Esophagus muscularis mucosa (tissue), 4 donors: ENCODE results near the gene FAM124A. TPM values are rescaled to one million over a fixed set of nuclear protein-coding genes. Genes with fewer than 3 reads are reported as not detected.
"Not testable (repeated sequence)": the region's sequence is repeated elsewhere in the genome, so short reads cannot be mapped to it uniquely, and the experiment has no call there.

Experiments used
- DNase-seq: peaks from one replicate; pipeline ENCODE4 v3.0.0-alpha.2; 2017; ENCODE audit errors: extremely low spot score
- H3K27ac ChIP-seq, 4 donors: fragments of 200-600 bp; sonication (generic); replicated peaks in 1 of 4; 1 replicate in 3 of 4; 2 replicates in 1 of 4; pipeline ENCODE4 v1.5.1; 2016 to 2019; ENCODE audit warnings: mild to moderate bottlenecking in 1 of 4
- H3K27me3 ChIP-seq, 4 donors: fragments of 200-600 bp; sonication (generic); one replicate each; pipeline versions ENCODE4 v1.5.1 to v1.6.0; 2016 to 2019
- H3K36me3 ChIP-seq, 4 donors: fragments of 200-600 bp; sonication (generic); one replicate each; pipeline ENCODE4 v1.5.1; 2016 to 2019
- H3K4me1 ChIP-seq, 4 donors: fragments of 200-600 bp; sonication (generic); one replicate each; pipeline ENCODE4 v1.5.1; 2016 to 2019
- H3K4me3 ChIP-seq, 4 donors: fragments of 200-600 bp; sonication (generic); 1 replicate in 2 of 4; 2 replicates in 2 of 4; pipeline ENCODE4 v1.5.1; 2016 to 2019; ENCODE audit warnings: mild to moderate bottlenecking in 4 of 4, moderate library complexity in 1 of 4
- H3K9me3 ChIP-seq, 4 donors: fragments of 200-600 bp; sonication (generic); 1 replicate in 3 of 4; 2 replicates in 1 of 4; pipeline ENCODE4 v1.5.1; 2016 to 2019
- CTCF ChIP-seq, 3 experiments: fragments of 200-600 bp in 2 of 3; fragments of 450-650 bp in 1 of 3; sonication (generic) in 2 of 3; IDR thresholded peaks; one replicate each; pipeline ENCODE4 v1.5.1; 2017 to 2019; ENCODE audit warnings: antibody characterized with exemption in 3 of 3, mild to moderate bottlenecking in 2 of 3, moderate library complexity in 1 of 3
- EP300 ChIP-seq: sonication (generic); formaldehyde crosslinking; IDR thresholded peaks from one replicate; pipeline ENCODE4 v1.6.1; 2017; ENCODE audit warnings: antibody characterized with exemption
- POLR2A ChIP-seq: fragments of 450-650 bp; IDR thresholded peaks from one replicate; pipeline ENCODE4 v1.6.1; 2017; ENCODE audit warnings: antibody characterized with exemption, moderate library complexity, mild to moderate bottlenecking, low read depth
- POLR2AphosphoS5 ChIP-seq, 2 donors: sonication (generic); formaldehyde crosslinking; IDR thresholded peaks; one replicate each; pipeline ENCODE4 v1.6.1; 2017; ENCODE audit warnings: antibody characterized with exemption in 2 of 2
- WGBS: methylation state at CpG from one replicate; pipeline ENCODE4 v1.1.5; 2018; 5-methylcytosine and 5-hydroxymethylcytosine counted together
- intact Hi-C: fragments of 100-400 bp; cut with DNase I; formaldehyde crosslinking; loops from one replicate; pipeline ENCODE4 v1.15.1; 2023
- total RNA-seq, 4 donors: library from RNA; depleted of rRNA; stranded (reverse); fragments of >200 nt; gene quantifications; one replicate each; pipeline versions ENCODE4 v1.1.0 to v1.2.1, GENCODE V29; 2016

The FAM124A gene
- total RNA-seq, 4 donors from 2014 or later = 17.0 to 30.3 (median 21.0) TPM

GRCh38 chr13:51278426-51279130 lies 56.4 kb downstream of the FAM124A start:
- intact Hi-C loops = no loop called here
- Histone ChIP-seq H3K4me1 (peaks cover 20 to 45% (median 38%) of the 10 kb centered on the region in 4 donors), H3K4me3 (no peak overlapping the region), H3K9me3 (no peaks in the 10 kb centered on the region), H3K27ac (peak overlapping the region in 2 of 4 donors; percentile 51 to 55), H3K36me3 (peaks cover 7 to 28% (median 9%) of the 10 kb centered on the region in 4 donors), H3K27me3 (no peaks in the 10 kb centered on the region)
- 65% methylated on average over 9 of the region's 9 CpGs for WGBS
- DNase-seq = no peak
- no peak for TF ChIP-seq POLR2A
- TF ChIP-seq CTCF (IDR thresholded peaks at IDR 0.05) = no peak
- TF ChIP-seq POLR2AphosphoS5 (IDR thresholded peaks at IDR 0.05) = no peak
- TF ChIP-seq EP300 = no peak

- TF ChIP-seq EP300 (no peak), CTCF (IDR thresholded peaks at IDR 0.05) (no peak), POLR2AphosphoS5 (IDR thresholded peaks at IDR 0.05) (no peak), POLR2A (no peak)
- Histone ChIP-seq H3K36me3 (peaks cover 7 to 28% (median 9%) of the 10 kb centered on the region in 4 donors), H3K4me1 (peaks cover 20 to 40% (median 36%) of the 10 kb centered on the region in 4 donors), H3K27me3 (no peaks in the 10 kb centered on the region), H3K27ac (no peak overlapping the region), H3K4me3 (no peak overlapping the region), H3K9me3 (no peaks in the 10 kb centered on the region)
- intact Hi-C loops = no loop called here
- DNase-seq = no peak
- WGBS = 77% methylated on average over 3 of the region's 13 CpGs
Observed at GRCh38 chr13:51280379-51280940, 58.3 kb downstream of the FAM124A start.

GRCh38 chr13:51282322-51282721 lies 60.1 kb downstream of the FAM124A start:
- TF ChIP-seq CTCF (IDR thresholded peaks at IDR 0.05) (no peak), POLR2A (no peak), EP300 (no peak), POLR2AphosphoS5 (IDR thresholded peaks at IDR 0.05) (no peak)
- no peak overlapping the region for H3K4me3 ChIP-seq
- peak overlapping the region in 1 of 4 donors; percentile 20 for H3K27ac ChIP-seq
- peaks cover 6 to 31% (median 27%) of the 10 kb centered on the region in 4 donors for H3K4me1 ChIP-seq
- DNase-seq = no peak
- 72% methylated on average over 5 of the region's 6 CpGs for WGBS
- no peaks in the 10 kb centered on the region for H3K9me3 ChIP-seq
- no peaks in the 10 kb centered on the region for H3K27me3 ChIP-seq
- intact Hi-C loops = no loop called here
- H3K36me3 ChIP-seq = peaks cover 7 to 28% (median 9%) of the 10 kb centered on the region in 4 donors

- intact Hi-C loops, DNase-seq, H3K4me3 ChIP-seq, H3K27me3 ChIP-seq, H3K9me3 ChIP-seq: not testable (repeated sequence)
- H3K36me3 ChIP-seq = peaks cover 7 to 28% (median 9%) of the 10 kb centered on the region in 4 donors
- H3K27ac ChIP-seq = peak overlapping the region in 1 of 4 donors; percentile 20
- 96% methylated on average over 5 of the region's 5 CpGs for WGBS
- peaks cover 6 to 30% (median 21%) of the 10 kb centered on the region in 4 donors for H3K4me1 ChIP-seq
Observed at GRCh38 chr13:51282923-51283322, 60.7 kb downstream of the FAM124A start.

GRCh38 chr13:51283371-51283770 lies 61.2 kb downstream of the FAM124A start:
- H3K9me3 ChIP-seq = no peaks in the 10 kb centered on the region
- WGBS = 100% methylated on average over 1 of the region's 1 CpG
- intact Hi-C loops = no loop called here

More at GRCh38 chr13:51283371-51283770, 61.2 kb downstream of the FAM124A start:
- Histone ChIP-seq H3K27me3 (no peaks in the 10 kb centered on the region), H3K4me3 (no peak overlapping the region), H3K36me3 (peaks cover 7 to 28% (median 9%) of the 10 kb centered on the region in 4 donors), H3K27ac (no peak overlapping the region), H3K4me1 (peaks cover 6 to 25% (median 16%) of the 10 kb centered on the region in 4 donors)
- DNase-seq = no peak
- no peak for TF ChIP-seq CTCF (IDR thresholded peaks at IDR 0.05)
- TF ChIP-seq POLR2AphosphoS5 (IDR thresholded peaks at IDR 0.05) = no peak
- TF ChIP-seq EP300 = no peak
- TF ChIP-seq POLR2A = no peak
